Keratinocyte (primary cell): ENCODE measurements around the gene FLAD1. TPM values are rescaled to one million over a fixed set of nuclear protein-coding genes. Genes with fewer than 3 reads are reported as not detected.

Experiments used
- DNase-seq: peaks from one replicate; pipeline ENCODE4 v3.0.0-alpha.2; 2011; ENCODE audit warnings: low read depth, missing footprints, low spot score
- FAIRE-seq: peaks from 2 replicates; lab custom pipeline; 2011; peaks lifted over from hg19 to GRCh38; lab: Jason Lieb, UNC
- H2AFZ ChIP-seq: 2 replicates; pipeline ENCODE4 v1.6.0; 2012; ENCODE audit warnings: low read length, control low read depth, inconsistent platforms; ENCODE audit not compliant: control insufficient read depth
- H3K27ac ChIP-seq: 2 replicates; pipeline ENCODE4 v1.5.1; 2011; ENCODE audit warnings: low read length; ENCODE audit not compliant: control insufficient read depth, insufficient read depth
- H3K27me3 ChIP-seq: 3 replicates; pipeline ENCODE4 v1.6.0; 2011; ENCODE audit warnings: low read length; ENCODE audit not compliant: control insufficient read depth, insufficient read depth; ENCODE audit errors: extremely low read depth
- H3K36me3 ChIP-seq, 2 experiments: 2 replicates in 1 of 2; 3 replicates in 1 of 2; pipeline ENCODE4 v1.5.1; 2011; ENCODE audit warnings: low read length in 2 of 2, mild to moderate bottlenecking in 1 of 2; ENCODE audit not compliant: control insufficient read depth in 2 of 2, insufficient read depth in 2 of 2; ENCODE audit errors: extremely low read depth in 1 of 2
- H3K4me1 ChIP-seq: 3 replicates; pipeline ENCODE4 v1.5.1; 2011; ENCODE audit warnings: low read length; ENCODE audit not compliant: control insufficient read depth, insufficient read depth; ENCODE audit errors: extremely low read depth
- H3K4me2 ChIP-seq: 3 replicates; pipeline ENCODE4 v1.6.0; 2011; ENCODE audit warnings: low read depth, low read length; ENCODE audit not compliant: control insufficient read depth, insufficient read depth; ENCODE audit errors: extremely low read depth
- H3K4me3 ChIP-seq, 3 experiments: fragments of 200-600 bp in 1 of 3; sonication (generic) in 1 of 3; 2 replicates in 2 of 3; 3 replicates in 1 of 3; pipeline ENCODE4 v1.5.1; 2011 to 2016; ENCODE audit warnings: low read length in 3 of 3, mild to moderate bottlenecking in 3 of 3, control low read depth in 2 of 3, inconsistent platforms in 1 of 3, low read depth in 1 of 3, mixed read lengths in 1 of 3, mixed run types in 1 of 3, moderate library complexity in 1 of 3; ENCODE audit not compliant: control insufficient read depth in 2 of 3, insufficient read depth in 2 of 3; ENCODE audit errors: extremely low read depth in 1 of 3
- H3K79me2 ChIP-seq: 2 replicates; pipeline ENCODE4 v1.6.0; 2012; ENCODE audit warnings: low read length; ENCODE audit not compliant: control insufficient read depth, insufficient read depth
- H3K9ac ChIP-seq: 3 replicates; pipeline ENCODE4 v1.6.0; 2011; ENCODE audit warnings: low read length; ENCODE audit not compliant: control insufficient read depth, insufficient read depth; ENCODE audit errors: extremely low read depth
- H3K9me1 ChIP-seq: 3 replicates; pipeline ENCODE4 v1.6.0; 2011; ENCODE audit warnings: low read length; ENCODE audit not compliant: control insufficient read depth, insufficient read depth; ENCODE audit errors: extremely low read depth
- H3K9me3 ChIP-seq: 2 replicates; pipeline ENCODE4 v1.5.1; 2012; ENCODE audit warnings: low read depth, low read length; ENCODE audit not compliant: control insufficient read depth
- H4K20me1 ChIP-seq: 3 replicates; pipeline ENCODE4 v1.6.0; 2011; ENCODE audit warnings: low read length; ENCODE audit not compliant: control insufficient read depth, insufficient read depth; ENCODE audit errors: extremely low read depth
- CTCF ChIP-seq, 3 experiments: IDR thresholded peaks in 1 of 3; conservative IDR thresholded peaks in 1 of 3; optimal IDR thresholded peaks in 1 of 3; 2 replicates in 2 of 3; 3 replicates in 1 of 3; pipeline versions ENCODE3 to v1.5.1; 2011; ENCODE audit warnings: low read length in 3 of 3, mild to moderate bottlenecking in 3 of 3, moderate library complexity in 2 of 3, control low read depth in 1 of 3, inconsistent platforms in 1 of 3; ENCODE audit not compliant: insufficient read depth in 2 of 3; ENCODE audit errors: extremely low read depth in 1 of 3
- EZH2 ChIP-seq: IDR thresholded peaks from one replicate; pipeline ENCODE4 v1.6.1; 2012; ENCODE audit warnings: inconsistent platforms, mild to moderate bottlenecking, low read length, moderate library complexity
- dilution Hi-C: fragments of 300-500 bp; cut with MboI; formaldehyde crosslinking; loops from one replicate; pipeline ENCODE4 v1.7.0; 2020; ENCODE audit warnings: low sequenced_read_pairs; ENCODE audit not compliant: extremely low pct_ligation_motif_present
- polyA plus RNA-seq, 5 experiments: library from polyadenylated mRNA; depleted of rRNA in 3 of 5; stranded (reverse) in 3 of 5; stranded (forward) in 1 of 5; unstranded in 1 of 5; fragments of >200 nt; gene quantifications; 1 replicate in 1 of 5; 2 replicates in 3 of 5; 3 replicates in 1 of 5; pipeline versions ENCODE4 v1.2.1 to v1.2.3, GENCODE V29; 2011 to 2012; ENCODE audit warnings: missing spikeins in 2 of 5, low read depth in 1 of 5, low replicate concordance in 1 of 5

The FLAD1 gene
- polyA plus RNA-seq, 1 donor (not counting 4 experiments of a cell fraction or from before 2014, with no cell fraction given) = 51.4 TPM

DNA sequence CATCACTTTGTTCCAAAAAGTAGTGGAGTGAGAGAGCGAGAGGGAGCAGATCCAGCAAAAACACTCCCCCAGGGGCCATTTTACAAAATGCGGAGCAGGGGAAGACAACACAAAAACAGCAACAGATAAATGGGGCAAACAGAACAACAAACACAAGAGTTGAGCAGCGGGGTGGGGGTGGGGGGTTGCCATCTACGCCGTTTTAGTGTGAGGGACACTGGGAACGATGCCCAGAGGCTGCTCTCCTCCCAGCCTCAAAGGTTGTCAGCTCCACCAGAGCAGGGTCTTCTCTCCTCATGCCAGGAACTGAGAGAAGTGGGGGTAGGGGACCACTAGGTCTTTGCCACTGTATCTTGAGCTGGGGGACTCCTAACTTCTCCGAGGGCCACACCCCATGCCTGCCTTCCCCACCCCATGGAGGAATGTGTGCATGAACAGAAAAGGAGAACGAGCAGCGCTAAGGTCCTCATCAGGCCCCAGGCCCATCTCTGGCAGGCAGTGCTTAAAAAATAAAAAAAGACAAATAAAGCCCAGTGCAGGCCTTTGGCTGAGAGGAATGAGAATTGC, 26.0 kb upstream of the FLAD1 start:
- TF ChIP-seq CTCF (optimal IDR thresholded peaks at IDR 0.05 in 1 of 3, IDR thresholded peaks at IDR 0.05 in 1 of 3, conservative IDR thresholded peaks at IDR 0.05 in 1 of 3; ENCODE audit: extremely low read depth in 1 of 3, insufficient read depth in 2 of 3, low read length in 3 of 3) = no peak
- TF ChIP-seq EZH2 = no peak
- Histone ChIP-seq H3K9me1 (no peaks in the 10 kb centered on the region), H4K20me1 (no peaks in the 10 kb centered on the region), H3K9me3 (no peaks in the 10 kb centered on the region), H3K9ac (no peak overlapping the region), H3K36me3 (peaks cover 2 to 14% of the 10 kb centered on the region in 2 experiments), H2AFZ (no peak overlapping the region), H3K4me3 (no peak overlapping the region), H3K79me2 (peaks cover 18% of the 10 kb centered on the region), H3K4me2 (peak overlapping the region; percentile 73), H3K27me3 (no peaks in the 10 kb centered on the region), H3K27ac (no peak overlapping the region), H3K4me1 (peaks cover 31% of the 10 kb centered on the region)
- no peak for DNase-seq
- dilution Hi-C loops = no loop called here
- no peak for FAIRE-seq

GRCh38 chr1:154958036-154958435, 25.1 kb upstream of the FLAD1 start:
- Histone ChIP-seq H3K27me3 (no peaks in the 10 kb centered on the region), H3K4me3 (no peak overlapping the region), H3K79me2 (peaks cover 18% of the 10 kb centered on the region), H3K27ac (no peak overlapping the region), H3K9me1 (no peaks in the 10 kb centered on the region), H3K36me3 (peaks cover 2 to 20% of the 10 kb centered on the region in 2 experiments), H4K20me1 (no peaks in the 10 kb centered on the region), H3K9ac (no peak overlapping the region), H3K4me1 (peaks cover 37% of the 10 kb centered on the region), H3K4me2 (no peak overlapping the region), H2AFZ (no peak overlapping the region), H3K9me3 (no peaks in the 10 kb centered on the region)
- TF ChIP-seq EZH2 (no peak), CTCF (optimal IDR thresholded peaks at IDR 0.05 in 1 of 3, IDR thresholded peaks at IDR 0.05 in 1 of 3, conservative IDR thresholded peaks at IDR 0.05 in 1 of 3; ENCODE audit: extremely low read depth in 1 of 3, insufficient read depth in 2 of 3, low read length in 3 of 3) (no peak)
- no peak for FAIRE-seq
- dilution Hi-C loops = no loop called here
- no peak for DNase-seq
